Tibial nerve (tissue), 4 donors: ENCODE data around the gene NFE2L3. TPM values are rescaled to one million over a fixed set of nuclear protein-coding genes. Genes with fewer than 3 reads are reported as not detected.

ENCODE experiments used
- DNase-seq, 2 donors: peaks; one replicate each; pipeline ENCODE4 v3.0.0-alpha.2; 2019; ENCODE audit warnings: low spot score in 2 of 2
- H3K27ac ChIP-seq, 4 donors: fragments of 200-600 bp; sonication (generic) in 3 of 4; one replicate each; pipeline ENCODE4 v1.5.1; 2017 to 2019; ENCODE audit warnings: mild to moderate bottlenecking in 1 of 4
- H3K27me3 ChIP-seq, 2 donors: fragments of 200-600 bp; sonication (generic) in 1 of 2; one replicate each; pipeline versions ENCODE4 v1.5.1 to v1.6.0; 2017 to 2019
- H3K36me3 ChIP-seq, 3 donors: fragments of 200-600 bp; sonication (generic); one replicate each; pipeline ENCODE4 v1.5.1; 2018 to 2019
- H3K4me1 ChIP-seq, 4 donors: fragments of 200-600 bp; sonication (generic) in 3 of 4; one replicate each; pipeline ENCODE4 v1.5.1; 2017 to 2019
- H3K4me3 ChIP-seq, 4 donors: fragments of 200-600 bp; sonication (generic) in 3 of 4; one replicate each; pipeline ENCODE4 v1.5.1; 2017 to 2019; ENCODE audit warnings: mild to moderate bottlenecking in 1 of 4, moderate library complexity in 1 of 4
- H3K9me3 ChIP-seq, 4 donors: fragments of 200-600 bp; sonication (generic) in 3 of 4; one replicate each; pipeline ENCODE4 v1.5.1; 2017 to 2019
- EP300 ChIP-seq, 2 donors: sonication (generic); formaldehyde crosslinking; IDR thresholded peaks; one replicate each; pipeline ENCODE4 v1.6.1; 2017; ENCODE audit warnings: antibody characterized with exemption in 2 of 2, mild to moderate bottlenecking in 1 of 2
- POLR2A ChIP-seq, 2 donors: fragments of 450-650 bp; IDR thresholded peaks; one replicate each; pipeline ENCODE4 v1.6.1; 2017; ENCODE audit warnings: antibody characterized with exemption in 2 of 2, mild to moderate bottlenecking in 2 of 2, moderate library complexity in 2 of 2
- WGBS, 2 donors: methylation state at CpG; one replicate each; pipeline ENCODE4 v1.1.5; 2018; 5-methylcytosine and 5-hydroxymethylcytosine counted together
- total RNA-seq, 4 donors: library from RNA; depleted of rRNA; stranded (reverse); fragments of >200 nt; gene quantifications; one replicate each; pipeline ENCODE4 v1.1.0, GENCODE V29; 2016
- TF ChIP-seq, protein P1 (sequence below), 5 experiments: fragments of 200-600 bp in 3 of 5; fragments of 450-650 bp in 2 of 5; sonication (generic) in 3 of 5; IDR thresholded peaks; one replicate each; pipeline ENCODE4 v1.5.1; 2016 to 2019; ENCODE audit warnings: antibody characterized with exemption in 5 of 5, mild to moderate bottlenecking in 3 of 5, moderate library complexity in 2 of 5

Gene NFE2L3
- total RNA-seq, 4 donors from 2014 or later: 2.7 to 6.5 (median 5.1) TPM

DNA sequence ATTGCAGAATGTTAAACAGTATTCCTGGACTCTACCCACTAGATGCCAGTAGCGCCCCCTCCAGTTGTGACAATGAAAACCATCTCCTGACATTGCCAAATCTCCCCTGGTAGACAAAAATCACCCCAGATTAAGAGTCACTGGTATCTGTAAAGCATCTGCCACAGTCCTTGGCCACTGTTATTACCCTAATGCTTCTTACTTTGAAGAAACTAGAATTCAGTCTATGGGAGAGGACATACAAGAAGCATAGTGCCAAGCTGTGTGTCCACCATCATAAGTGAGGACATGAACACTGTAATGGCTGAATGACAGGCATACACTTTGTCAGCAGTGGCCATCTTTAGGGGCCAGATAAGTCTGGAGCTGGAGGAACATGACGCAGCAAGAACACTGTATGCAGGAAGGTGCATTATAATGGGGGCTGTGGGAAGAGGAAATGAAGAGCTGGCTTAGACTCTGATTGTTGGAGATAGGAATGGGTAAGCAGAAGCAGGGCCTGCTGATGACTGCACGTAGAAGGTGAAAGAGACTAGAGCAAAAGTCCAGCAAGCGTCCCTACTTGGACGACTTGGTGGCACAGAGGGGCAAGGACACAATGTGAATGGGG is 82.0 kb downstream of the NFE2L3 start:
- DNase-seq: no peak
- TF ChIP-seq, protein P1, sequence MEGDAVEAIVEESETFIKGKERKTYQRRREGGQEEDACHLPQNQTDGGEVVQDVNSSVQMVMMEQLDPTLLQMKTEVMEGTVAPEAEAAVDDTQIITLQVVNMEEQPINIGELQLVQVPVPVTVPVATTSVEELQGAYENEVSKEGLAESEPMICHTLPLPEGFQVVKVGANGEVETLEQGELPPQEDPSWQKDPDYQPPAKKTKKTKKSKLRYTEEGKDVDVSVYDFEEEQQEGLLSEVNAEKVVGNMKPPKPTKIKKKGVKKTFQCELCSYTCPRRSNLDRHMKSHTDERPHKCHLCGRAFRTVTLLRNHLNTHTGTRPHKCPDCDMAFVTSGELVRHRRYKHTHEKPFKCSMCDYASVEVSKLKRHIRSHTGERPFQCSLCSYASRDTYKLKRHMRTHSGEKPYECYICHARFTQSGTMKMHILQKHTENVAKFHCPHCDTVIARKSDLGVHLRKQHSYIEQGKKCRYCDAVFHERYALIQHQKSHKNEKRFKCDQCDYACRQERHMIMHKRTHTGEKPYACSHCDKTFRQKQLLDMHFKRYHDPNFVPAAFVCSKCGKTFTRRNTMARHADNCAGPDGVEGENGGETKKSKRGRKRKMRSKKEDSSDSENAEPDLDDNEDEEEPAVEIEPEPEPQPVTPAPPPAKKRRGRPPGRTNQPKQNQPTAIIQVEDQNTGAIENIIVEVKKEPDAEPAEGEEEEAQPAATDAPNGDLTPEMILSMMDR (IDR thresholded peaks at IDR 0.05): no peak
- TF ChIP-seq EP300 (IDR thresholded peaks at IDR 0.05) (no peak), POLR2A (IDR thresholded peaks at IDR 0.05) (no peak)
- Histone ChIP-seq H3K4me3 (no peak overlapping the region), H3K4me1 (no peaks in the 10 kb centered on the region), H3K36me3 (no peaks in the 10 kb centered on the region), H3K9me3 (no peaks in the 10 kb centered on the region), H3K27ac (no peak overlapping the region), H3K27me3 (no peaks in the 10 kb centered on the region)
- 83 to 88% methylated on average over 5 of the region's 5 CpGs for WGBS, 2 donors

Other genes with a start within 250 kb of the NFE2L3 start
- gene HNRNPA2B1, start 48.5 kb downstream of the NFE2L3 start, total RNA-seq: 100 to 1,000 TPM; 184 to 306 (median 234) TPM
- gene CBX3, start 49.5 kb downstream of the NFE2L3 start, total RNA-seq: 100 to 1,000 TPM in 1 of 4 donors, 10 to 100 TPM in 3; 61.7 to 109 (median 77.7) TPM
- 10 to 100 TPM in 1 of 4 donors, 1 to 10 TPM in 3; 1.7 to 15.9 (median 2.5) TPM for gene SNX10, start 139.7 kb downstream of the NFE2L3 start, total RNA-seq